Measurements from ENCODE around the gene IGFBP6. TPM values are rescaled to one million over a fixed set of nuclear protein-coding genes. Genes with fewer than 3 reads are reported as not detected.

Gene IGFBP6
- total RNA-seq, 6 experiments from 2014 or later, result 1.7 to 25.4 (median 4.9) TPM

DNA sequence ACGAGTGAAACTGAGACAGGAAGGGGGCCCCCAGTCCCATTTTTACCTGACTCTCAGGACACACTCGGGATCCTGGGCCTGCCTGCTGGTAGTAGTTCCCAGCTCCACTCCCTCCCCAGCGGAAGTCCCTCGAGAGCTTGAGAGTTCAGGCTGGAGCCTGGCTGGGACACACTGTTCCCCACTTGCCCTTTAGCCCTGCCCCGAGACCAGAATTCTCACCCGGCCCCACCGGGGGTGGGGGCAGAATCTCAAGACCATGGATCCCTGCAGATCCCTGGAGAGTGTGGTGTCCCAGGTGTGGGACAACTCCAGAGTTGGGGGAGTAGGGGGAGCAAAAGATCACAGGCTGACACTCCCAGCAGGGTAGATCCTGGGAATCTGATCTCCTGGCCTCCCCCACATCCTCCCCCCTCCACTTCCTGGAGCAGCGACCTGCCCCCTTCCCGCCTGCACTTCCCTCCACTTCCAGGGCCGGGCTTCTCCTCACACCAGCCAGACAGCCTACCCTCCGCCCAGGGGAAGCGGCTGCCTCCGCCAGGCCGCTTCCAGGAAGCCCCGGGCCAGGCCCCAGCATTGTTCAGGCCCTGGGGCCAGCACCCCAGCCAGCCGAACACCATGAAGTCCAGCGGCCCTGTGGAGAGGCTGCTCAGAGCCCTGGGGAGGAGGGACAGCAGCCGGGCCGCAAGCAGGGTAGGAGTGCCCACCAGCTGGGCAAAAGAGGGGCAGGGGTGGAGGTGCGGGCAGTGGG is 47.7 kb upstream of the IGFBP6 start, which contains the start of gene TNS2:
TNS2 (plus strand) TSS at position 495 of the 748 bp plus-strand sequence; CDS start at position 616, 121 bp downstream.
- Histone ChIP-seq H3K4me3 (peak within 1 kb of the TSS; percentile 74 to 87 (median 76)), H3K27me3 (no peaks in the 10 kb centered on the region), H3K27ac (peak within 1 kb of the TSS; percentile 95 to 98 (median 97)), H3K4me1 (peaks cover 0 to 58% (median 23%) of the 10 kb centered on the region in 4 donors), H3K36me3 (no peaks in the 10 kb centered on the region), H3K9me3 (no peaks in the 10 kb centered on the region)
- intact Hi-C loops (cut with DNase I), result no loop called here
- ATAC-seq, result peak; percentile 10 to 29 (median 22)
- 11% methylated on average over 10 of the region's 20 CpGs for WGBS (ENCODE audit: insufficient coverage, low coverage, low lambda C conversion rate, missing lambda C conversion rate)
- peak; percentile 85 to 88 (median 87) for DNase-seq
- peak; percentile 89 for TF ChIP-seq POLR2A (IDR thresholded peaks at IDR 0.05)
- TF ChIP-seq, protein P1, sequence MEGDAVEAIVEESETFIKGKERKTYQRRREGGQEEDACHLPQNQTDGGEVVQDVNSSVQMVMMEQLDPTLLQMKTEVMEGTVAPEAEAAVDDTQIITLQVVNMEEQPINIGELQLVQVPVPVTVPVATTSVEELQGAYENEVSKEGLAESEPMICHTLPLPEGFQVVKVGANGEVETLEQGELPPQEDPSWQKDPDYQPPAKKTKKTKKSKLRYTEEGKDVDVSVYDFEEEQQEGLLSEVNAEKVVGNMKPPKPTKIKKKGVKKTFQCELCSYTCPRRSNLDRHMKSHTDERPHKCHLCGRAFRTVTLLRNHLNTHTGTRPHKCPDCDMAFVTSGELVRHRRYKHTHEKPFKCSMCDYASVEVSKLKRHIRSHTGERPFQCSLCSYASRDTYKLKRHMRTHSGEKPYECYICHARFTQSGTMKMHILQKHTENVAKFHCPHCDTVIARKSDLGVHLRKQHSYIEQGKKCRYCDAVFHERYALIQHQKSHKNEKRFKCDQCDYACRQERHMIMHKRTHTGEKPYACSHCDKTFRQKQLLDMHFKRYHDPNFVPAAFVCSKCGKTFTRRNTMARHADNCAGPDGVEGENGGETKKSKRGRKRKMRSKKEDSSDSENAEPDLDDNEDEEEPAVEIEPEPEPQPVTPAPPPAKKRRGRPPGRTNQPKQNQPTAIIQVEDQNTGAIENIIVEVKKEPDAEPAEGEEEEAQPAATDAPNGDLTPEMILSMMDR (IDR thresholded peaks at IDR 0.05), result no peak

DNA sequence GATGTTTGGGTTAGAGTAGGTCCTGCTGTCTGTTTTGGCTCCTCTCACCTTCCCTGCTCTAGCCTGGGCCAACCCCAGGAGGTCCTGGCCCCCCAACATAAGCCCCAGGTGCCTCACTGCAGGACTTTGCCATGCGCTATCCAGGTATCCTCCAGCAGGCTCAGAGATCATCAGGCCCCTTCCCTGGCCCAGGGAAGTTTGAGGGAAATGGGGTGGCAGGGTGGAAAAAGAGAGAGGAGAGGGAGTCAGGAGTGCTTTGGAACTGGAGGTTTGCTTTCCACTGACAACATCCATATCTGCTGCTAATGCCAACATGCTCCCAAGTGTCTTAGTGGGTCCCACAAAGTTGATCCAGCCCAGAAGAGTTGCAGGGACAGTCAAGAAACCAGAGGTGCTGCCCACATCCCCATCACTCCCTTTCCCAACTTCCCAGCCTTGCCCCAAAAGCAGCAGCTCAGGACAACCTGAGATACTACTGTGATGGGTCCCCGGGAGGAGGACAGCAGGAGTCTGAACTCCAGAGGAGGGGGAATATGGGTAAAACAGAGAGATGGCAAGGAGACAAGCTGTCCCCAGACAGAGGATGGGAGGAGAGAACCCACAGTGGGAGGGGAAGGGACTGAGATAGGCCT is 46.9 kb upstream of the IGFBP6 start:
- H3K9me3 ChIP-seq, result no peaks in the 10 kb centered on the region
- TF ChIP-seq, protein P1 (IDR thresholded peaks at IDR 0.05), result no peak
- no peak for TF ChIP-seq POLR2A (IDR thresholded peaks at IDR 0.05)
- H3K4me1 ChIP-seq, result peaks cover 0 to 51% (median 25%) of the 10 kb centered on the region in 4 donors
- peaks cover 0 to 7% (median 1%) of the 10 kb centered on the region in 4 donors for H3K36me3 ChIP-seq
- intact Hi-C loops (cut with DNase I), result no loop called here
- no peak for ATAC-seq
- WGBS (ENCODE audit: insufficient coverage, low coverage, low lambda C conversion rate, missing lambda C conversion rate), result 16% methylated on average over 2 of the region's 2 CpGs
- H3K27ac ChIP-seq, result peak overlapping the region; percentile 95 to 98 (median 97)
- H3K27me3 ChIP-seq, result no peaks in the 10 kb centered on the region
- peak in 1 of 3 donors; percentile 37 for DNase-seq
- peak overlapping the region; percentile 74 to 87 (median 76) for H3K4me3 ChIP-seq

DNA sequence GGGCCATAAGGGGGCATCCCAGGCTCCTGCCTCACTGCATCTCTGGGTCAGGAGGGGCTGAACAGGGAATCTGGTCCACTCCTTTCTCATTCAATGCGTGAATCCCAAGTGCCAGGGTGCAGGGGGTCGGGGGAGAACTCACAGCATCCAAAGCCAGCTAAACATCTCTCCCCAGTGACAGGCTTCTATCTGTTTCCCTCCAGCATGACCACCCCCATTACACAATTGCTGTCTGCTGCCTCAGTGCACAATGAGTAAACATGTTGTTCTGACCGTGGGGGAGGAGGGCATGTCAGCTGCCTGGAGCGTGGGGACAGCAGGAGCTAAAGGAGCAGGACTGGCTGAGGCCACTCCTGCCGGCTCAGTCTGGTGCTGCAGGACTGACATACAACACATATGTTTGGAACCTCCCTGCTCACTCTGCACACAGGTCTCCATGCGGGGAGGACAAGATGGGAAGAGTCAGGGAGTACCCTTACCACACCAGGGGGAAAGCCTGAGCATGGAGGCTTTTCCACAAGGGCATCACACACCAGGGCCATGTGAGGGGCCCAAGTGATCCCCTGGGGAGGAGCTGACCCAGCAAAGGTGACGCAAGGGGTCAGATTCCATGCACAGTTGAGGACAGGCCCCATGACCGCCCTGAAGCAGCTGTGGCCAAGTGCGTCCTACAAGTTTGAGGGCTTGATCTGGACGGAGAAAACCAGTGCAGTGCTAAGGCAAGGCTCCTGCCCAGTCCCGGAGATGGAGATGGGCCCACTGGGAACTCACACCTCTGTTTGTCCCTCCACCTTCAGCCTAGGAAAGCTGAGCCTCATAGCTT is 46.2 kb upstream of the IGFBP6 start:
- ATAC-seq (peak; percentile 9 to 38 (median 15)), DNase-seq (peak; percentile 80 to 94 (median 92))
- Histone ChIP-seq H3K4me3 (peak overlapping the region; percentile 74 to 87 (median 76)), H3K9me3 (no peaks in the 10 kb centered on the region), H3K27me3 (no peaks in the 10 kb centered on the region), H3K4me1 (peaks cover 0 to 44% (median 22%) of the 10 kb centered on the region in 4 donors), H3K27ac (peak overlapping the region; percentile 95 to 98 (median 97)), H3K36me3 (peaks cover 0 to 14% (median 5%) of the 10 kb centered on the region in 4 donors)
- intact Hi-C loops (cut with DNase I), result no loop called here
- TF ChIP-seq POLR2A (IDR thresholded peaks at IDR 0.05), result peak; percentile 56
- TF ChIP-seq, protein P1 (IDR thresholded peaks at IDR 0.05), result peak in 2 of 4 donors; percentile 26 to 53
- WGBS (ENCODE audit: insufficient coverage, low coverage, low lambda C conversion rate, missing lambda C conversion rate), result no CpG with 5 or more reads among the region's 11 CpGs

DNA sequence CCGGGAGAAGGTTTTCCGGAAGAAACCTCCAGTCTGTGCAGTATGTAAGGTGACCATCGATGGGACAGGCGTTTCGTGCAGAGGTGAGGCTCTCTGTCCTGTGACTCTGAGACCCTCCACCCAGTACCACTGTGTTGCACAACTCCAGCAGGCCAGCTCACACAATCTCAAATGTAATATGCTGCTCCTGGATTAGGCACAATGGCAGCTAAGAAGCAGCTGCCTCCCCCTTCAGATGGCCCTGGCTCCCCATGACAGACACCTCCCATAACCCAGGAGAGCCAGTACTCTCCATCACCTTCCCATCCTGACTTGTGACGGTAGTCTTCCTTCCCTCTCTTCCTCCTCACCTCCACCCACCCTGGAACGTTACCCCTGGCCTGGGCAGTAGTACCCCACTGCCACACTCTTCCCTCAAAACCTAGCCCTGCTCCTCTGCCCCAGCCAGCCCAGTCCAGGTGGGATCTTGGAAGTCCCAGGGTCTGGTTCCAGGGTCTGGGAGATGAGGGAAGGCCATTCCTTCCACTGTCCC is 45.5 kb upstream of the IGFBP6 start:
- ATAC-seq (no peak), DNase-seq (peak in 2 of 3 donors; percentile 45 to 52)
- H3K36me3 ChIP-seq, result peaks cover 0 to 21% (median 7%) of the 10 kb centered on the region in 4 donors
- intact Hi-C loops (cut with DNase I), result no loop called here
- H3K4me1 ChIP-seq, result peaks cover 0 to 42% (median 20%) of the 10 kb centered on the region in 4 donors
- WGBS (ENCODE audit: insufficient coverage, low coverage, low lambda C conversion rate, missing lambda C conversion rate), result 0% methylated on average over 2 of the region's 7 CpGs
- peak overlapping the region; percentile 74 to 87 (median 76) for H3K4me3 ChIP-seq
- TF ChIP-seq, protein P1 (IDR thresholded peaks at IDR 0.05), result no peak
- no peak for TF ChIP-seq POLR2A (IDR thresholded peaks at IDR 0.05)
- H3K9me3 ChIP-seq, result no peaks in the 10 kb centered on the region
- no peaks in the 10 kb centered on the region for H3K27me3 ChIP-seq
- peak overlapping the region; percentile 95 to 98 (median 97) for H3K27ac ChIP-seq

Measured in right lobe of liver (tissue), 6 donors.